H9 (cell line): ENCODE measurements around the gene DCAF8. TPM values are rescaled to one million over a fixed set of nuclear protein-coding genes. Genes with fewer than 3 reads are reported as not detected.

Experiments
- DNase-seq: peaks from one replicate; pipeline ENCODE4 v3.0.0-alpha.2; 2017
- H2AFZ ChIP-seq: one replicate; pipeline ENCODE4 v1.6.1; 2013; ENCODE audit warnings: mild to moderate bottlenecking, low read length, control low read depth, moderate library complexity
- H2AK5ac ChIP-seq: 2 replicates; pipeline ENCODE4 v1.6.1; 2013; ENCODE audit warnings: low read length, control low read depth, mixed read lengths; ENCODE audit not compliant: insufficient read length
- H2BK120ac ChIP-seq: one replicate; pipeline ENCODE4 v1.6.1; 2013; ENCODE audit warnings: low read depth, mild to moderate bottlenecking, low read length, control low read depth, inconsistent platforms; ENCODE audit not compliant: poor library complexity, severe bottlenecking
- H2BK12ac ChIP-seq: 2 replicates; pipeline ENCODE4 v1.6.1; 2013; ENCODE audit warnings: low read length, control low read depth, mixed read lengths, low read depth; ENCODE audit not compliant: insufficient read length
- H2BK15ac ChIP-seq: 2 replicates; pipeline ENCODE4 v1.6.1; 2013; ENCODE audit warnings: low read depth, low read length, control low read depth
- H2BK20ac ChIP-seq: one replicate; pipeline ENCODE4 v1.6.1; 2013; ENCODE audit warnings: low read depth, mild to moderate bottlenecking, low read length, control low read depth, inconsistent platforms; ENCODE audit not compliant: poor library complexity, severe bottlenecking
- H2BK5ac ChIP-seq: 2 replicates; pipeline ENCODE4 v1.6.1; 2013; ENCODE audit warnings: low read length, control low read depth, mixed read lengths; ENCODE audit not compliant: insufficient read length
- H3K14ac ChIP-seq: 2 replicates; pipeline ENCODE4 v1.6.1; 2013; ENCODE audit warnings: low read length, control low read depth; ENCODE audit not compliant: insufficient read depth
- H3K18ac ChIP-seq: 2 replicates; pipeline ENCODE4 v1.6.1; 2013; ENCODE audit warnings: low read depth, mild to moderate bottlenecking, mixed read lengths, low read length, control low read depth; ENCODE audit not compliant: insufficient read length
- H3K23ac ChIP-seq: 2 replicates; pipeline ENCODE4 v1.6.1; 2013; ENCODE audit warnings: low read length, control low read depth, mixed read lengths, low read depth; ENCODE audit not compliant: insufficient read length
- H3K23me2 ChIP-seq: 2 replicates; pipeline ENCODE4 v1.6.1; 2013; ENCODE audit warnings: low read depth, mild to moderate bottlenecking, mixed read lengths, low read length, control low read depth; ENCODE audit not compliant: insufficient read length, poor library complexity, severe bottlenecking
- H3K27ac ChIP-seq: 2 replicates; pipeline ENCODE4 v1.5.1; 2013; ENCODE audit warnings: low read length, control low read depth, mixed read lengths, low read depth; ENCODE audit not compliant: insufficient read length
- H3K27me3 ChIP-seq: 2 replicates; pipeline ENCODE4 v1.6.1; 2013; ENCODE audit warnings: low read length, control low read depth, inconsistent platforms; ENCODE audit not compliant: insufficient read depth
- H3K4ac ChIP-seq: 2 replicates; pipeline ENCODE4 v1.6.1; 2013; ENCODE audit warnings: low read depth, mild to moderate bottlenecking, control low read depth, inconsistent platforms, low read length, moderate library complexity
- H3K4me1 ChIP-seq: 2 replicates; pipeline ENCODE4 v1.6.1; 2013; ENCODE audit warnings: low read length, control low read depth, inconsistent platforms; ENCODE audit not compliant: insufficient read depth
- H3K4me2 ChIP-seq: 2 replicates; pipeline ENCODE4 v1.6.1; 2013; ENCODE audit warnings: low read length, control low read depth, mixed read lengths; ENCODE audit not compliant: insufficient read length, insufficient read depth
- H3K56ac ChIP-seq: 2 replicates; pipeline ENCODE4 v1.6.1; 2013; ENCODE audit warnings: low read depth, mild to moderate bottlenecking, mixed read lengths, low read length, control low read depth; ENCODE audit not compliant: insufficient read length
- H3K79me1 ChIP-seq: 2 replicates; pipeline ENCODE4 v1.6.1; 2013; ENCODE audit warnings: low read depth, mild to moderate bottlenecking, moderate library complexity, low read length, control low read depth, inconsistent platforms; ENCODE audit not compliant: insufficient read depth, poor library complexity, severe bottlenecking
- H3K79me2 ChIP-seq: 2 replicates; pipeline ENCODE4 v1.6.1; 2013; ENCODE audit warnings: low read length, control low read depth, inconsistent platforms; ENCODE audit not compliant: insufficient read depth
- H3K9ac ChIP-seq: 2 replicates; pipeline ENCODE4 v1.6.1; 2013; ENCODE audit warnings: low read length, control low read depth, mixed read lengths; ENCODE audit not compliant: insufficient read length; ENCODE audit errors: extremely low read depth
- H3K9me3 ChIP-seq: one replicate; pipeline ENCODE4 v1.6.1; 2013; ENCODE audit warnings: low read depth, low read length, inconsistent platforms; ENCODE audit not compliant: control insufficient read depth
- H3T11ph ChIP-seq: one replicate; pipeline ENCODE4 v1.6.1; 2013; ENCODE audit warnings: mild to moderate bottlenecking, low read length, control low read depth, inconsistent platforms
- H4K20me1 ChIP-seq: one replicate; pipeline ENCODE4 v1.6.1; 2013; ENCODE audit not compliant: control insufficient read depth, insufficient read length, insufficient read depth
- H4K5ac ChIP-seq: 2 replicates; pipeline ENCODE4 v1.6.1; 2013; ENCODE audit warnings: low read depth, mild to moderate bottlenecking, mixed read lengths, low read length, control low read depth; ENCODE audit not compliant: insufficient read length
- H4K8ac ChIP-seq: replicated peaks from 2 replicates; pipeline ENCODE4 v1.6.1; 2013; ENCODE audit warnings: low read length, control low read depth, mixed read lengths, low read depth; ENCODE audit not compliant: insufficient read length
- H4K91ac ChIP-seq: 2 replicates; pipeline ENCODE4 v1.6.1; 2013; ENCODE audit warnings: low read depth, mild to moderate bottlenecking, moderate library complexity, mixed read lengths, low read length, control low read depth; ENCODE audit not compliant: insufficient read length
- H3K27ac Mint-ChIP-seq, 3 experiments: 2 replicates in 2 of 3; 3 replicates in 1 of 3; pipeline ENCODE4 v1.8.0; 2020 to 2021; ENCODE audit warnings: mixed read lengths in 3 of 3, mild to moderate bottlenecking in 1 of 3, moderate library complexity in 1 of 3
- H3K27me3 Mint-ChIP-seq: 2 replicates; pipeline ENCODE4 v1.8.0; 2021; ENCODE audit warnings: low read depth, mild to moderate bottlenecking, moderate library complexity, mixed read lengths
- H3K36me3 Mint-ChIP-seq, 3 experiments: 2 replicates in 2 of 3; 3 replicates in 1 of 3; pipeline ENCODE4 v1.8.0; 2020 to 2021; ENCODE audit warnings: low read depth in 3 of 3, mixed read lengths in 3 of 3; ENCODE audit not compliant: insufficient read depth in 1 of 3
- H3K4me1 Mint-ChIP-seq, 2 experiments: 2 replicates each; pipeline ENCODE4 v1.8.0; 2020; ENCODE audit warnings: mixed read lengths in 2 of 2
- H3K4me3 Mint-ChIP-seq, 2 experiments: 2 replicates in 1 of 2; 3 replicates in 1 of 2; pipeline ENCODE4 v1.8.0; 2020 to 2021; ENCODE audit warnings: mild to moderate bottlenecking in 2 of 2, mixed read lengths in 2 of 2, moderate library complexity in 1 of 2
- H3K9me3 Mint-ChIP-seq, 2 experiments: 2 replicates in 1 of 2; 3 replicates in 1 of 2; pipeline ENCODE4 v1.8.0; 2020; ENCODE audit warnings: mild to moderate bottlenecking in 2 of 2, mixed read lengths in 2 of 2, moderate library complexity in 1 of 2
- WGBS: extraction: QIAGEN DNeasy Blood & Tissue Kit; methylation state at CpG from one replicate; pipeline ENCODE4 v1.1.7; 2013; ENCODE audit warnings: missing lambda C conversion rate, low lambda C conversion rate, mixed read lengths; ENCODE audit not compliant: insufficient read length; ENCODE audit errors: extremely low coverage; 5-methylcytosine and 5-hydroxymethylcytosine counted together
- total RNA-seq: library from RNA; stranded (reverse); gene quantifications from 2 replicates; pipeline ENCODE4 v1.2.1, GENCODE V29; 2021
- TF ChIP-seq, protein P1 (sequence below): fragments of 200-600 bp; sonication (generic); conservative IDR thresholded peaks from 3 replicates; pipeline ENCODE4 v1.8.0; 2021; ENCODE audit warnings: antibody characterized with exemption, mild to moderate bottlenecking

Gene DCAF8
- total RNA-seq, 1 experiment from 2014 or later, result 106 TPM

DNA sequence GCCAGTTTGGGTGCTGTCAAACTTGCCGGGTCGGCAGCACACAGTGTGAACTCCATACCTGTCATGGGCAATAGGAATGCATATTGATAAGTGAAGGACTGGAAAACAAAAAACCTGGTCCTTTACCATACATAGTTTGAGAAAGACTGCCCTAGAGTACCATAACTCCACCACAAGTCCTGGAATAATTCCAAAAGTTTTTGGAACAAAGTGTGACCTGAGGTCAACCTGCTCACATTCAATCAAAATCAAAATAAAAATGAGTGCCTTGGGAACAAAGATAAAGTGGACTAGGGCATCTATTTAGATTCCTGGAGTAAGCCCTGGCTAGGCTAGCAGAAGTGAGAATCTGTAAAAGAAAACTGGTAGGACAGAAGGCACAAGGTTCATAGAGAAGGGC, 15.0 kb upstream of the DCAF8 start:
- peaks cover 20 to 50% (median 49%) of the 10 kb centered on the region in 3 experiments; a peak in 6 of 7 replicates for H3K36me3 Mint-ChIP-seq

More for the DNA sequence above, 15.0 kb upstream of the DCAF8 start:
- no peak overlapping the region for H3K4ac ChIP-seq
- no peak overlapping the region for H2BK20ac ChIP-seq
- H4K91ac ChIP-seq, result no peak overlapping the region
- H3K18ac ChIP-seq, result no peak overlapping the region
- TF ChIP-seq, protein P1, sequence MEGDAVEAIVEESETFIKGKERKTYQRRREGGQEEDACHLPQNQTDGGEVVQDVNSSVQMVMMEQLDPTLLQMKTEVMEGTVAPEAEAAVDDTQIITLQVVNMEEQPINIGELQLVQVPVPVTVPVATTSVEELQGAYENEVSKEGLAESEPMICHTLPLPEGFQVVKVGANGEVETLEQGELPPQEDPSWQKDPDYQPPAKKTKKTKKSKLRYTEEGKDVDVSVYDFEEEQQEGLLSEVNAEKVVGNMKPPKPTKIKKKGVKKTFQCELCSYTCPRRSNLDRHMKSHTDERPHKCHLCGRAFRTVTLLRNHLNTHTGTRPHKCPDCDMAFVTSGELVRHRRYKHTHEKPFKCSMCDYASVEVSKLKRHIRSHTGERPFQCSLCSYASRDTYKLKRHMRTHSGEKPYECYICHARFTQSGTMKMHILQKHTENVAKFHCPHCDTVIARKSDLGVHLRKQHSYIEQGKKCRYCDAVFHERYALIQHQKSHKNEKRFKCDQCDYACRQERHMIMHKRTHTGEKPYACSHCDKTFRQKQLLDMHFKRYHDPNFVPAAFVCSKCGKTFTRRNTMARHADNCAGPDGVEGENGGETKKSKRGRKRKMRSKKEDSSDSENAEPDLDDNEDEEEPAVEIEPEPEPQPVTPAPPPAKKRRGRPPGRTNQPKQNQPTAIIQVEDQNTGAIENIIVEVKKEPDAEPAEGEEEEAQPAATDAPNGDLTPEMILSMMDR, result no peak
- H2BK15ac ChIP-seq, result no peak overlapping the region
- Mint-ChIP-seq H3K27me3 (no peaks in the 10 kb centered on the region), H3K4me3 (no peak overlapping the region), H3K4me1 (no peaks in the 10 kb centered on the region), H3K27ac (no peak overlapping the region), H3K9me3 (no peaks in the 10 kb centered on the region)
- no peak for DNase-seq
- H3K27me3 ChIP-seq, result no peaks in the 10 kb centered on the region
- no CpG with 5 or more reads among the region's 2 CpGs for WGBS
- no peak overlapping the region for H3K14ac ChIP-seq
- no peak overlapping the region for H3K23ac ChIP-seq
- H4K5ac ChIP-seq, result no peak overlapping the region
- H2BK120ac ChIP-seq, result no peak overlapping the region
- no peak overlapping the region for H4K8ac ChIP-seq
- H4K20me1 ChIP-seq, result no peaks in the 10 kb centered on the region
- no peak overlapping the region for H2AFZ ChIP-seq
- H3K79me2 ChIP-seq, result no peaks in the 10 kb centered on the region
- H3K79me1 ChIP-seq, result no peaks in the 10 kb centered on the region
- no peaks in the 10 kb centered on the region for H3K4me1 ChIP-seq
- H3K9me3 ChIP-seq, result no peaks in the 10 kb centered on the region
- H3K56ac ChIP-seq, result no peak overlapping the region
- H3T11ph ChIP-seq, result no peak overlapping the region
- H3K9ac ChIP-seq, result no peak overlapping the region
- H2AK5ac ChIP-seq, result no peak overlapping the region
- no peak overlapping the region for H3K4me2 ChIP-seq
- no peak overlapping the region for H2BK12ac ChIP-seq
- H2BK5ac ChIP-seq, result no peak overlapping the region
- no peaks in the 10 kb centered on the region for H3K23me2 ChIP-seq
- no peak overlapping the region for H3K27ac ChIP-seq
